Measurements from ENCODE around the gene SULF2.

GRCh38 chr20:47708140-47708807 lies 77.0 kb downstream of the SULF2 start:
- no peak for TF ChIP-seq CTCF (IDR thresholded peaks at IDR 0.05; ENCODE audit: poor library complexity)
- TF ChIP-seq EZH2phosphoT487 (IDR thresholded peaks at IDR 0.05; ENCODE audit: low read depth, severe bottlenecking, unreplicated experiment), result no peak
- TF ChIP-seq EZH2 (IDR thresholded peaks at IDR 0.05; ENCODE audit: borderline replicate concordance), result no peak

All from hepatocyte (in vitro differentiated cells).